GM12873 (cell line): ENCODE measurements around the gene ERGIC2.

Experiments
- TF ChIP-seq, protein P1 (sequence below): IDR thresholded peaks from 2 replicates; pipeline ENCODE4 v1.5.1; 2012; ENCODE audit warnings: low read depth, mild to moderate bottlenecking, moderate library complexity, low read length, control low read depth; ENCODE audit not compliant: insufficient read depth; ENCODE audit errors: missing control alignments

Gene ERGIC2

DNA sequence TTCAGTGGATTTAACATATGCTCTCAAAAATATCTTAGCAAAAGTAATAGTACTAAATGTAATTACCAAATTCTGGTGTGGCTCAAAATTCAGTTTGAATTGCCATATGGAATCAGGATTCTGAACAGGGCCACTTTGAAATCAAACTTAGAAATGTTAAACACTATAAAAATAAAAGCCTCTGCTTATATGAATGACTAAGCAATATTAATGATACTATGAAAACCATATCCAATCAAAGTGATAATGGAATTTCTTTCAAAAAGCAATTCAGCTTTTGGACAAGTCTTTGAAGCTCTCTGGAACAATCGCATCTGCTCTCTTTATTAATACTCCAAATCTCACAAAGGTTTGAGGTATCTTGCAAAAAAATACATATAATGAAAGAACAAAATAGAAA, 51.6 kb downstream of the ERGIC2 start:
- TF ChIP-seq, protein P1, sequence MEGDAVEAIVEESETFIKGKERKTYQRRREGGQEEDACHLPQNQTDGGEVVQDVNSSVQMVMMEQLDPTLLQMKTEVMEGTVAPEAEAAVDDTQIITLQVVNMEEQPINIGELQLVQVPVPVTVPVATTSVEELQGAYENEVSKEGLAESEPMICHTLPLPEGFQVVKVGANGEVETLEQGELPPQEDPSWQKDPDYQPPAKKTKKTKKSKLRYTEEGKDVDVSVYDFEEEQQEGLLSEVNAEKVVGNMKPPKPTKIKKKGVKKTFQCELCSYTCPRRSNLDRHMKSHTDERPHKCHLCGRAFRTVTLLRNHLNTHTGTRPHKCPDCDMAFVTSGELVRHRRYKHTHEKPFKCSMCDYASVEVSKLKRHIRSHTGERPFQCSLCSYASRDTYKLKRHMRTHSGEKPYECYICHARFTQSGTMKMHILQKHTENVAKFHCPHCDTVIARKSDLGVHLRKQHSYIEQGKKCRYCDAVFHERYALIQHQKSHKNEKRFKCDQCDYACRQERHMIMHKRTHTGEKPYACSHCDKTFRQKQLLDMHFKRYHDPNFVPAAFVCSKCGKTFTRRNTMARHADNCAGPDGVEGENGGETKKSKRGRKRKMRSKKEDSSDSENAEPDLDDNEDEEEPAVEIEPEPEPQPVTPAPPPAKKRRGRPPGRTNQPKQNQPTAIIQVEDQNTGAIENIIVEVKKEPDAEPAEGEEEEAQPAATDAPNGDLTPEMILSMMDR = no peak

DNA sequence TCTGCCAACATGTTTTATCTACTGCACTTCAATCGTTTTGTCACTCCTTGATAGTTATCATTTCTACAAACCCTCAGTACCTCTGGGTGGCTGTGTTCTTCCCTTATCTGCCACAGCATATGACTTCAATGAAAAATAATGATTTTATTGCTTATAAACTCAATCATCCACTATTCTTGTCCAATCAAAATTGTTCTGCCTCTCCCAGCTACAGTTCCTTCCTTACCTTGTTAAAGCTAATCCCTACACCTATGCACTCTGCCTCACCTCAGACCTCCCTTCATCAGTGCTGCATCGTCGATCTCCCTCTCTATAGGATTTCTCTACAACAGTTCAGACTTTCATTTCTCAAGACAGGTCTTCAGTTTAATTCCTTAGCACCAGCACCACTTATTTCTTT, 58.8 kb downstream of the ERGIC2 start:
- TF ChIP-seq, protein P1 = no peak

DNA sequence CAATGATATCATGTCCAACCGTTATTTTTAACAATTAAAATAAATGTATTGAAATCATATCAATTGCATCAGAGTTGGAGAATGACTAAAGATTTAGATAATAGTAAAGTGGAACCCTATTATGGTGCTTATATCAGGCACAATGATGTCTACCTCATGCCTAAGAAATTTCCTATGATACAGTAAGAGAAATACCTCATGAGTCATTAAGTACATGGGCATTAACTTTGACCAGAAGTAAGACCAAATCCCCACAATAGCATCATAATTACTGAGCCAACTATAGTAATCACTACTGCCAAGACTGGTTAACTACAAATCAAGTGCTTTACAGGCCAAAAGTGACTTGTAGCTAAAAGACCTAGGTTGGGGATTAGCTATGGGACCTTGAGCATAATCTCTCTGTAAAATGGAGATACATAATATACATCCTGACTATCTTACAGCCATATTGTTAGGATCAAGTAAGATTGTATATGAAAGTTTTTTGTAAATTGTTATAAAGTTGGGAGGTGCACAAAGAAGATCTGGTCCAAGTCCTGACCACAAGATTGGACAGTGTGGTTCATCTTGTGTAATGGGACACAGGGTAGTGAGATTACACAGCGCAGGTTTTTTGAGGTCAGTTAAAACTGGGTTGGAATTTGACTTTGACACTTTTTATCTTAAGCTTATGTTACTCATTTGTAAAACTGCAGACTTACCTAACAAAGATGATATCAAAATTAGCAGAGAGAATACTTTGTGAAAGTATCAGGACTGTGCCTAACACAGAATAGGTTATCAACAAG, 60.5 kb downstream of the ERGIC2 start:
- TF ChIP-seq, protein P1 = no peak

DNA sequence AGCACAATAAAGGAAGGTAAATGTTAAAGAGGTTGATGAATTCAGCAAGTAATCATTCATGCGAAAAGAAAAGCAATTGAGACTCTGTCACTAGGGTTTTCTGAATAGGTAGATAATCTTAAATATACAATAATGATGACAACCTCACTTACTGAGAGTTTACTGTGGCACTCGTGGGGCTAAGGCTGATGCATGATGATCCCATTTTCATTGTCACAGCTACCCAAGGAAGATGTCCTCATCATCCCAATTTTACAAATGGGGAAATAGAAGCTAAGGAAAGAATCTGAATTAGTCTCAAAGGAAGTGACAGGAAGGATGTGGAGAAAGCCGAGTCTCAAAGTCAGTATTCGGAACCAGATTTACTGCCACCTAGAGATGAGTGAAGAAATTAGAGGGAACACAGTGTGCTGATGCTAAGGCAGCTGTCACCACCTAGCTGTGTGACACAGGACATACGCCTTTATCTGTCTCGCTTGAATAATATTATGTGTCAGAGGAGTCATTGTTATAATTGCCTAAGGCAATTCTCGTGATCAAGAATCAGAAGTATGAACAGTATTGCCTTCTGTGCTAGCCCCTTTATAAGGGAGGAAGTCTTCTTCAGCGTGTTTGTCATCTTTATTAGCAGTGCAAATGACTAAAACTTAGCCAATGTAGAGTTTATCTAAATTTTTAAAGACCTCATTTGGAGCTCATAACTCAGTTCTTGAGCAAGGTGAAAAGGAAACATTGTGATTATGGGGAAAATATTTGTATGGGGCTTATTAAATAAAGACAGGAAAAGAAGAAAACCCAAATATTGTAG, 63.2 kb downstream of the ERGIC2 start:
- TF ChIP-seq, protein P1 = peak; percentile 88

DNA sequence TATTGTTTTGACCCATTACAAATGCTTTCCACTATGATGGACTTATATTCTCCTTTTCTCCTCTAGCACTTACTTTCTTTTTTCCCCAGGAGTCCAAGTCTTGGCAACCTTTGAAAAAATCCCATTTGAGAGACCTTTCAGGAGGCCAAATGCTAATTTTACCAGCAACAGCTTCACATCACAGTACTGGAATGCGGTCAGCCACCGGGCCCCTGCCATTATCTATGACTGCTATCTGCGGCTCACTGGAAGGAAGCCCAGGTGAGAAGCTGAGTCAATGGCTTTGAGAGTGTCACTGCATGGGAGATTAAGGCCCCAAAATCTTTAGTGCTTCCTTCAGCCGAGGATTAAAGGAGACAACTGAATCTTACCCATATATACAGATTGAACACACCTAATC, 64.2 kb downstream of the ERGIC2 start:
- TF ChIP-seq, protein P1 = no peak

DNA sequence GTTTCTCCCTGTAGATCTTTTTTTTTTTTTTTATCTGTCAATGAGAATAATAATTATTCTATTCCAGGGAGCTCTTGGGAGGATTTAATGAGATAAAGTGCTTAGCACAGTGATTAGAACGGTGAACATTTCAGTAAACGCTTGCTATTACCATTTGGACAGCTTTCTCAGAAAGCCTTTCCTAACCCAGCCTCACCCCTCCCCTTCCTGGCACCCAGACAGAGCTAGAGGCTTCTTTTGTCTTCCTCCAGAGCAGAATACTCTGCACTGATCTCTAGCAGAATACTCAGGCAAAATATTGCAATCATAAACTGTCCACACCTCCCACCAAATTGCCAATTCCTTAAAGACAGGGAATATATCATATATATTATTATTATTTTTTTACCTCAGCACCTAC, 66.6 kb downstream of the ERGIC2 start:
- TF ChIP-seq, protein P1 = no peak

DNA sequence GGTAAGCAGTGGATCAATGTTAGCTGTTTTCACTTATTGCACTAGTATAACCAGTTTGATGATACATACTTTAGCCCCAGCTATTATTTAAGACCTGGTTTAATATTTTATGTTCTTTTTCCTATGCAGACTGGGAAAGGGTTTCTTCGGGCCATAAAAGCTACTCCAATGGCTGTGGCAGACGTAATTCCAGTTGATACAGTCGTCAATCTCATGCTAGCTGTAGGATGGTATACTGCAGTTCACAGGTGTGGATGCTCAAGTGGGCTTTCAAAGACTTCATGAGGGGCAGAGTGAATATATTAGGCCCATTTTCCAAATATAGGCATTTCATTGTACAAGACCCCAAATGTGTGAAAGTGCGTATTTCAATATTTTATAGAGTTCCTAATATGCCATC, 70.1 kb downstream of the ERGIC2 start:
- TF ChIP-seq, protein P1 = no peak
